HCT116 (cell line): ENCODE results near the gene GPC5. TPM values are rescaled to one million over a fixed set of nuclear protein-coding genes. Genes with fewer than 3 reads are reported as not detected.

Source experiments
- ATAC-seq: fragments of 200-7000 bp; cut with Tn5 transposase; 2 replicates; pipeline ENCODE4 v1.9.1; 2020; ENCODE audit warnings: mild to moderate bottlenecking, moderate library complexity
- BruUV-seq: library from RNA; stranded (reverse); fragments of 400-500 nt; replicated peaks from 2 replicates; lab custom pipeline; 2021; lab: Mats Ljungman, UMichigan
- CTCF ChIA-PET: fragments of 300-600 bp; sonication (Branson Sonifier 250); formaldehyde crosslinking; loops from one replicate; lab custom pipeline; 2021; ENCODE audit warnings: antibody characterized with exemption; lab: Charles Lee
- POLR2A ChIA-PET: fragments of 300-600, 350-600 bp; sonication (Branson Sonifier 250); formaldehyde crosslinking; loops from one replicate; lab custom pipeline; 2021; ENCODE audit warnings: antibody characterized with exemption; lab: Charles Lee
- RAD21 ChIA-PET, 2 experiments: fragments of 300-600 bp; sonication (Branson Sonifier 250); formaldehyde crosslinking; loops; one replicate each; lab custom pipeline; 2023; ENCODE audit warnings: low total read pairs in 2 of 2; ENCODE audit not compliant: uncharacterized antibody in 2 of 2, unreplicated experiment in 2 of 2, low non-redundant PET in 1 of 2; lab: Charles Lee
- DNase-seq: peaks from one replicate; pipeline ENCODE4 v3.0.0-alpha.2; 2010; ENCODE audit warnings: low read depth, low spot score
- H2AFZ ChIP-seq: fragments of 200-600 bp; shearing (Covaris generic), sonication (generic); 2 replicates; pipeline ENCODE4 v1.6.1; 2017; ENCODE audit warnings: low read depth, mixed run types, mixed read lengths, antibody characterized with exemption, low read length; ENCODE audit not compliant: poor library complexity, severe bottlenecking
- H3K27ac ChIP-seq: 2 replicates; pipeline ENCODE4 v1.5.1; 2012; ENCODE audit warnings: low read depth, low read length
- H3K27me3 ChIP-seq: fragments of 200-600 bp; sonication (generic); 2 replicates; pipeline ENCODE4 v1.6.1; 2016; ENCODE audit warnings: mixed run types, low read length, mixed read lengths; ENCODE audit not compliant: insufficient read depth
- H3K36me3 ChIP-seq, 2 experiments: fragments of 200-500 bp in 1 of 2; fragments of 200-600 bp in 1 of 2; sonication (Bioruptor generic) in 1 of 2; sonication (generic) in 1 of 2; 2 replicates each; pipeline versions ENCODE4 v1.5.1 to v1.6.1; 2014 to 2016; ENCODE audit warnings: low read length in 2 of 2, inconsistent platforms in 1 of 2, mixed read lengths in 1 of 2, mixed run types in 1 of 2; ENCODE audit not compliant: insufficient read depth in 2 of 2, control insufficient read depth in 1 of 2
- H3K4me1 ChIP-seq, 2 experiments: fragments of 200-600 bp in 1 of 2; sonication (generic) in 1 of 2; 2 replicates each; pipeline versions ENCODE4 v1.5.1 to v1.6.1; 2012 to 2017; ENCODE audit warnings: low read length in 2 of 2, inconsistent platforms in 1 of 2, mild to moderate bottlenecking in 1 of 2, mixed read lengths in 1 of 2, mixed run types in 1 of 2, moderate library complexity in 1 of 2; ENCODE audit not compliant: insufficient read depth in 2 of 2, control insufficient read depth in 1 of 2
- H3K4me2 ChIP-seq: fragments of 200-600 bp; sonication (generic); 2 replicates; pipeline ENCODE4 v1.6.1; 2017; ENCODE audit warnings: mixed run types, low read length, mixed read lengths
- H3K4me3 ChIP-seq, 2 experiments: fragments of 200-600 bp in 1 of 2; sonication (generic) in 1 of 2; replicated peaks in 1 of 2; 2 replicates each; pipeline ENCODE4 v1.5.1; 2011 to 2016; ENCODE audit warnings: low read length in 2 of 2, control low read depth in 1 of 2, low read depth in 1 of 2, mild to moderate bottlenecking in 1 of 2, mixed read lengths in 1 of 2, mixed run types in 1 of 2
- H3K79me2 ChIP-seq: fragments of 200-600 bp; sonication (generic); 2 replicates; pipeline ENCODE4 v1.6.1; 2017; ENCODE audit warnings: mild to moderate bottlenecking, mixed run types, low read length, moderate library complexity, mixed read lengths; ENCODE audit not compliant: insufficient read depth
- H3K9ac ChIP-seq: fragments of 200-600 bp; sonication (generic); 2 replicates; pipeline ENCODE4 v1.6.1; 2016; ENCODE audit warnings: low read length, mixed read lengths
- H3K9me2 ChIP-seq: fragments of 200-600 bp; sonication (generic), shearing (Covaris generic); 2 replicates; pipeline ENCODE4 v1.6.1; 2017; ENCODE audit warnings: mixed run types, mild to moderate bottlenecking, moderate library complexity; ENCODE audit not compliant: insufficient read depth
- H3K9me3 ChIP-seq, 2 experiments: fragments of 200-500 bp in 1 of 2; fragments of 200-600 bp in 1 of 2; sonication (Bioruptor generic) in 1 of 2; sonication (generic) in 1 of 2; 2 replicates each; pipeline ENCODE4 v1.6.1; 2014 to 2017; ENCODE audit warnings: low read length in 2 of 2, mixed read lengths in 2 of 2, inconsistent platforms in 1 of 2, low read depth in 1 of 2, mild to moderate bottlenecking in 1 of 2, mixed run types in 1 of 2, moderate library complexity in 1 of 2; ENCODE audit not compliant: control insufficient read depth in 1 of 2, insufficient read depth in 1 of 2
- H4K20me1 ChIP-seq: fragments of 200-600 bp; sonication (generic), shearing (Covaris generic); 2 replicates; pipeline ENCODE4 v1.6.1; 2017; ENCODE audit warnings: mixed run types, mild to moderate bottlenecking, moderate library complexity; ENCODE audit not compliant: insufficient read depth
- CBX3 ChIP-seq: IDR thresholded peaks from 2 replicates; pipeline ENCODE4 v1.6.1; 2012; ENCODE audit warnings: low read depth
- ELF1 ChIP-seq: IDR thresholded peaks from 2 replicates; pipeline ENCODE4 v1.6.1; 2012; ENCODE audit warnings: low read depth, borderline replicate concordance
- EZH2phosphoT487 ChIP-seq: fragments of 200-600 bp; IDR thresholded peaks from 2 replicates; pipeline ENCODE4 v1.6.1; 2018; ENCODE audit warnings: antibody characterized with exemption, borderline replicate concordance
- FOSL1 ChIP-seq: IDR thresholded peaks from 2 replicates; pipeline ENCODE4 v1.6.1; 2012; ENCODE audit warnings: low read depth
- JUND ChIP-seq: IDR thresholded peaks from 2 replicates; pipeline ENCODE4 v1.6.1; 2012
- MAX ChIP-seq: IDR thresholded peaks from 2 replicates; pipeline ENCODE4 v1.6.1; 2012
- POLR2A ChIP-seq: IDR thresholded peaks from 2 replicates; pipeline ENCODE4 v1.7.0; 2011; ENCODE audit warnings: borderline replicate concordance; ENCODE audit not compliant: insufficient read depth, insufficient read length; ENCODE audit errors: extremely low read depth
- POLR2AphosphoS5 ChIP-seq: IDR thresholded peaks from 2 replicates; pipeline ENCODE4 v1.6.1; 2011; ENCODE audit warnings: mild to moderate bottlenecking, low read depth, low read length, moderate library complexity
- SIN3A ChIP-seq: IDR thresholded peaks from 2 replicates; pipeline ENCODE4 v1.6.1; 2012; ENCODE audit warnings: low read depth
- SRF ChIP-seq: IDR thresholded peaks from 2 replicates; pipeline ENCODE4 v1.6.1; 2012; ENCODE audit warnings: low read depth
- TCF7L2 ChIP-seq: IDR thresholded peaks from 2 replicates; pipeline ENCODE4 v1.7.0; 2011; ENCODE audit warnings: borderline replicate concordance, inconsistent platforms; ENCODE audit not compliant: insufficient read depth, insufficient read length; ENCODE audit errors: extremely low read depth
- ZFX ChIP-seq: fragments of 450-650 bp; IDR thresholded peaks from 2 replicates; pipeline ENCODE4 v1.6.1; 2017
- ZNF274 ChIP-seq: fragments of 200-500 bp; sonication (Bioruptor generic); IDR thresholded peaks from 2 replicates; pipeline ENCODE4 v1.6.1; 2014; ENCODE audit warnings: mild to moderate bottlenecking, low read depth, low read length, inconsistent platforms
- intact Hi-C: fragments of 100-400 bp; cut with micrococcal nuclease; formaldehyde crosslinking; loops from 2 replicates; pipeline ENCODE4 v1.10.0; 2022
- total RNA-seq: library from RNA; stranded (reverse); gene quantifications from one replicate; pipeline ENCODE4 v1.2.1, GENCODE V29; 2021; ENCODE audit not compliant: unreplicated experiment

Gene GPC5
- total RNA-seq, 1 experiment from 2014 or later = not detected

GRCh38 chr13:92451060-92451459 is 1052.6 kb downstream of the GPC5 start:
- no peaks in the 10 kb centered on the region for H3K27me3 ChIP-seq
- H3K4me2 ChIP-seq = no peak overlapping the region
- no peak overlapping the region for H3K9ac ChIP-seq
- CTCF ChIA-PET = no interaction called here
- no peak overlapping the region for H2AFZ ChIP-seq
- ATAC-seq (no peak), DNase-seq (no peak)
- H3K27ac ChIP-seq = no peak overlapping the region
- RAD21 ChIA-PET = no interaction called here
- no peaks in the 10 kb centered on the region for H3K9me2 ChIP-seq
- peaks cover 19 to 21% of the 10 kb centered on the region in 2 experiments; a peak in 2 of 4 replicates for H3K9me3 ChIP-seq
- no peaks in the 10 kb centered on the region for H4K20me1 ChIP-seq
- TF ChIP-seq CBX3 = no peak
- no peak for TF ChIP-seq POLR2AphosphoS5
- no peak for TF ChIP-seq POLR2A
- no peak for TF ChIP-seq ELF1
- no TSS peak for BruUV-seq
- no peaks in the 10 kb centered on the region for H3K36me3 ChIP-seq
- intact Hi-C loops = no loop called here
- no peaks in the 10 kb centered on the region for H3K79me2 ChIP-seq
- H3K4me3 ChIP-seq = no peak overlapping the region
- POLR2A ChIA-PET = no interaction called here
- no peaks in the 10 kb centered on the region for H3K4me1 ChIP-seq

- Histone ChIP-seq H3K4me3 (no peak overlapping the region), H3K9ac (no peak overlapping the region), H3K27me3 (no peaks in the 10 kb centered on the region), H3K79me2 (no peaks in the 10 kb centered on the region), H4K20me1 (no peaks in the 10 kb centered on the region), H3K9me2 (no peaks in the 10 kb centered on the region), H3K4me1 (no peaks in the 10 kb centered on the region), H3K27ac (no peak overlapping the region), H3K4me2 (no peak overlapping the region), H3K36me3 (no peaks in the 10 kb centered on the region), H2AFZ (no peak overlapping the region), H3K9me3 (peaks cover 22 to 25% of the 10 kb centered on the region in 2 experiments; a peak in 2 of 4 replicates)
- RAD21 ChIA-PET = no interaction called here
- ATAC-seq (no peak), DNase-seq (no peak)
- no TSS peak for BruUV-seq
- TF ChIP-seq ZNF274 = no peak
- TF ChIP-seq POLR2AphosphoS5 = no peak
- no peak for TF ChIP-seq EZH2phosphoT487
- TF ChIP-seq ZFX = no peak
- no peak for TF ChIP-seq CBX3
- no peak for TF ChIP-seq FOSL1
- no peak for TF ChIP-seq TCF7L2
- TF ChIP-seq MAX = no peak
- TF ChIP-seq JUND = no peak
- no peak for TF ChIP-seq SRF
- TF ChIP-seq SIN3A = no peak
- intact Hi-C loops = no loop called here
- CTCF ChIA-PET = no interaction called here
- POLR2A ChIA-PET = no interaction called here
These were observed 1054.4 kb downstream of the GPC5 start for GRCh38 chr13:92452840-92453239.
